Measurements from ENCODE around the gene LONRF2. TPM values are rescaled to one million over a fixed set of nuclear protein-coding genes. Genes with fewer than 3 reads are reported as not detected.

LONRF2 gene
- polyA plus RNA-seq, 6 donors from 2014 or later, result not detected

DNA sequence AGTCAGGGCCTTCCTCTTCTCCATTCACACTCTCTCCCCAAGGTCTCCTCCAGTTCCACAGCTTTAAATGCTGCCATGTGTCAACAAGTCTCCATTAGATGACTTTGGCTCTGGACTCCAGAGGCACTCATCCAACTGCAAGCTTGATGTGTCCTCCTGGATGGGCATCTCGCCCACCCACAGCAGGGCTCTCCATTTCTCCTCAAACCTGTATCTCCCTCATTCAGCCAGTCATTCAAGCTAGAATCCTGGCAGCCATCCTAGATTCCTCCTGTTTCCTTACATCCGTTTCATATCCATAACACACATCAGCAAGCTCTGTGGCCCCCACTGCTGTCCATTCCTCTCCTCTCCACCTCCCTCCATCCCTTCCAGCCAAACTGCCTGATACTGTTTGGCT, 91.5 kb downstream of the LONRF2 start:
- peak overlapping the region in 3 of 6 donors; percentile 4 to 87 (median 54) for H3K27ac Mint-ChIP-seq
- no peaks in the 10 kb centered on the region for H3K27me3 Mint-ChIP-seq
- H3K4me1 Mint-ChIP-seq, result peaks cover 43 to 66% (median 52%) of the 10 kb centered on the region in 3 donors
- H3K36me3 Mint-ChIP-seq, result no peaks in the 10 kb centered on the region
- H3K4me3 Mint-ChIP-seq, result no peak overlapping the region
- H3K9me3 Mint-ChIP-seq, result peaks cover 0 to 2% (median 0%) of the 10 kb centered on the region in 7 donors
- DNase-seq, result no peak
- no peak for ATAC-seq (ENCODE audit: low read depth in 2 of 2)

DNA sequence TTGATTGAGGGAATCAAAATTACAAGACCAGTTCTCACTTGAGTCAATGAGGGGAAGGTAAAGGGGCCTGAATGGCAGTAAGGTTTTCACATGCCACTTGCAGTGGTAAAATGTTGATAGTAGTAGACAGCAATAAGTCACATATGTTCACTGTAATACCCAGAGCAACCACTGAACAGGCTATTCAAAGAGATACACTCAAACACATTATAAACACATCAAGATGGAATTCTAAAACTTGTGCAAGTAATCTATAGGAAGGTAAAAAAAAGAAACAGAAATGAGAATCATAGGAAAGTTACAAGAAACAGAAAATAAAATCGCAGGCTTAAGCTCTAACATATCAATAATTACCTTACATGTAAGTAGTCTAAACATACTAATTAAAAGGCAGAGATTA, 93.3 kb downstream of the LONRF2 start:
- H3K9me3 Mint-ChIP-seq, result peaks cover 0 to 5% (median 0%) of the 10 kb centered on the region in 7 donors
- no peak overlapping the region for H3K4me3 Mint-ChIP-seq
- H3K27ac Mint-ChIP-seq, result peak overlapping the region in 1 of 6 donors; percentile 28
- no peak for ATAC-seq (ENCODE audit: low read depth in 2 of 2)
- peaks cover 0 to 8% (median 8%) of the 10 kb centered on the region in 3 donors for H3K27me3 Mint-ChIP-seq
- H3K4me1 Mint-ChIP-seq, result peaks cover 25 to 55% (median 34%) of the 10 kb centered on the region in 3 donors
- no peak for DNase-seq
- H3K36me3 Mint-ChIP-seq, result peaks cover 0 to 8% of the 10 kb centered on the region in 2 donors

DNA sequence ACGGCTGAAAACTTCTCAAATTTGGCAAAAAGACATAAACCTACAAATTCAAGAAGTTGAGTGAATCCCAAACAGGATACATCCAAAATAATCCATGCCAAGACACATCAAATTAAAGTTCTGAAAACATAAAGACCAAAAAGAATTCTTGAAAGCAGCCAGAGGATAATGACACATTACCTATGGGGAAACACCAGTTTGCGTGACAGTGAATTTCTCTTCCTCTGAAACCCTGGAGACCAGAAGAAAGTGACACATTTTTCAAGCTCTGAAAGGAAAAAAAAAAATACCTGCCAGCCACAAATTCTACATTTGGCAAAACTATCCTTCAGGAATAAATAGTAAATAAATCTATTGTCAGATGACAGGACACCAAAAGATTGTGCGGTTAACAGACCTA, 93.9 kb downstream of the LONRF2 start:
- H3K36me3 Mint-ChIP-seq, result peaks cover 0 to 14% of the 10 kb centered on the region in 2 donors
- DNase-seq, result no peak
- ATAC-seq (ENCODE audit: low read depth in 2 of 2), result no peak
- H3K27ac Mint-ChIP-seq, result peak overlapping the region in 1 of 6 donors; percentile 28
- peaks cover 0 to 13% (median 13%) of the 10 kb centered on the region in 3 donors for H3K27me3 Mint-ChIP-seq
- peaks cover 0 to 9% (median 0%) of the 10 kb centered on the region in 7 donors for H3K9me3 Mint-ChIP-seq
- H3K4me3 Mint-ChIP-seq, result no peak overlapping the region
- peaks cover 24 to 54% (median 34%) of the 10 kb centered on the region in 3 donors for H3K4me1 Mint-ChIP-seq

DNA sequence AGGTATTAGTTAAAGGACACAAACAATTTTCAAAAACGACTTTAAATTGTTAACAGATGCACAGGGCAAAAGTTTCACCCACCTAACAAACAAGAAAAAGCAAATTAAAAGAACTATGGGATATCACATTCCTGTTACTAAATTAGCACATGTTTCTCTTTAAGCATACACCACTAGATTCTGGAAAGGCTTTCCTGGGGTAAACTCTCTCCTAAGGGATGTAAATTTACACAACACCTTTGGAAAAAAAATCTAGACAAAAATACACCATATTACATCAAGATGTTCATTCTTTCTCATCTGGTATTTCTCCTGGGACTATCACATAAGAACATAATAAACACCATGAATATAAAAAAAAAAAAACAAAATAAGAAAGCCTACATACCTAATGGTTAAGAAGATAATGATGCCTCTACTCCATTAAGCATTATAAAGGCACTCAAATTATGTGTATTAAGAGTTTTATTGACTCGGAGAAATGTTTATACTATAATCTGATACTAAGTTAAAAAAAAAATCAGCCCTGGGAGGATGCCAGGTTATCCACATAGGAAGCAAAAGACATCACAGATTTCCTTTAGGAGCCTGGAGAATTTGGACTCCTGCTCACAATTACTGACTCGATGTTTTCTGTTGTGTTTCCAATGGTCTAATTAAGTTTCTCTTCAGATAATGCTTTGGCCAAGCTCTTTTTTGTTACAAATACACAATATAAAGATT, 97.2 kb downstream of the LONRF2 start:
- H3K4me1 Mint-ChIP-seq, result peaks cover 14 to 38% (median 23%) of the 10 kb centered on the region in 3 donors

DNA sequence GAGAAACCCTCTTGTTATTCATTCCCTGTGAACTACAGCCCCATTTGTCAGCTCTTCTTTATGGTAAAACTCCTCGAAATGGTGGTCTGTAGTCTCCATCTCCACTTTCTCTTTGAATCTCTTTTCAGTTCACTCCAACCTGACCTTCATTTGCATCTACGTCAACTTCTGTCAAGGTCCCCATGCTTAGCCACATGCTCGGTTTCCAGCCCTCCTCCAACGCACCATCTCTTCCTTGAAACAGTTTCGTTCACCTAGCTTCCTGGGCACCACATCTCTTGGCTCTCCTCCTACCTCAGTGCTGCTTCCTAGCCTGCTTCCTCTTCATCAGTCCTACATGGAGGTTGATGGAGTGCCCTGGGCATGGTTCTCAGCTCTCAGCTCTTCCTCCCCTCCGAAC, 98.8 kb downstream of the LONRF2 start:
- no peak for ATAC-seq (ENCODE audit: low read depth in 2 of 2)
- Mint-ChIP-seq H3K27ac (peak overlapping the region in 2 of 6 donors; percentile 68 to 76), H3K4me3 (no peak overlapping the region), H3K9me3 (peaks cover 0 to 14% (median 0%) of the 10 kb centered on the region in 7 donors), H3K27me3 (peaks cover 0 to 32% (median 21%) of the 10 kb centered on the region in 3 donors), H3K36me3 (peaks cover 0 to 22% of the 10 kb centered on the region in 2 donors), H3K4me1 (peaks cover 11 to 30% (median 16%) of the 10 kb centered on the region in 3 donors)
- no peak for DNase-seq

More for the DNA sequence above, 97.2 kb downstream of the LONRF2 start:
- peaks cover 0 to 14% (median 0%) of the 10 kb centered on the region in 7 donors for H3K9me3 Mint-ChIP-seq
- ATAC-seq (ENCODE audit: low read depth in 2 of 2) (no peak), DNase-seq (no peak)
- peaks cover 0 to 32% (median 21%) of the 10 kb centered on the region in 3 donors for H3K27me3 Mint-ChIP-seq
- H3K4me3 Mint-ChIP-seq, result no peak overlapping the region
- H3K27ac Mint-ChIP-seq, result no peak overlapping the region
- peaks cover 0 to 22% of the 10 kb centered on the region in 2 donors for H3K36me3 Mint-ChIP-seq

Other genes with a start within 250 kb of the LONRF2 start
- 100 to 1,000 TPM in 2 of 6 donors, 10 to 100 TPM in 4; 43.8 to 255 (median 96.8) TPM for gene AFF3, start 179.9 kb downstream of the LONRF2 start, polyA plus RNA-seq (ENCODE audit: low read depth in 6 of 6)
- 1 to 10 TPM; 3.9 to 9.5 (median 5.8) TPM for gene CHST10, start 95.2 kb upstream of the LONRF2 start, polyA plus RNA-seq (ENCODE audit: low read depth in 6 of 6)
- not detected for gene NMS, start 148.0 kb upstream of the LONRF2 start, polyA plus RNA-seq (ENCODE audit: low read depth in 6 of 6)
- 10 to 100 TPM; 32.7 to 45.4 (median 39.9) TPM for gene PDCL3, start 240.5 kb upstream of the LONRF2 start, polyA plus RNA-seq (ENCODE audit: low read depth in 6 of 6)

Measured in naive B cell (primary cell).